HG03196 (cell line): ENCODE measurements around the gene MEIS2.

Source experiments
- ATAC-seq: cut with Tn5 transposase; IDR thresholded peaks from one replicate; pipeline ENCODE4 v1.9.1; 2021; ENCODE audit not compliant: unreplicated experiment

Gene MEIS2

GRCh38 chr15:36966708-36967107 lies 133.6 kb downstream of the MEIS2 start:
- ATAC-seq, result no peak

- ATAC-seq, result no peak
These were observed 134.6 kb downstream of the MEIS2 start for GRCh38 chr15:36965570-36966342.

GRCh38 chr15:36964626-36965025 lies 135.7 kb downstream of the MEIS2 start:
- ATAC-seq, result no peak

- ATAC-seq, result no peak
These were observed 138.4 kb downstream of the MEIS2 start for GRCh38 chr15:36961956-36962355.

DNA sequence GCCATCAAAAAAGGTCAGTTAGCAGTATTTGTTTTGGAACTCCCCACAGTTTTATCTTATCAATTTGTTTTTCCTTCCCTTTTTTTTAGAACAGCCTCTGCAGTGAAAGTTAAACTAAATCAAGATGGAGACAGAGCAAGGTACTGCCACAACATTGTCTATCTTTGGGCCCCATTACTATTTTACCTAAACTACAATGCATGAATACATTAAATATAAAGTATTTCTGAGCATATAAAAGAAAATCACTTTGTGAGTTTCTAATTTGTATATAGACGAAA lies 139.5 kb downstream of the MEIS2 start:
- no peak for ATAC-seq

DNA sequence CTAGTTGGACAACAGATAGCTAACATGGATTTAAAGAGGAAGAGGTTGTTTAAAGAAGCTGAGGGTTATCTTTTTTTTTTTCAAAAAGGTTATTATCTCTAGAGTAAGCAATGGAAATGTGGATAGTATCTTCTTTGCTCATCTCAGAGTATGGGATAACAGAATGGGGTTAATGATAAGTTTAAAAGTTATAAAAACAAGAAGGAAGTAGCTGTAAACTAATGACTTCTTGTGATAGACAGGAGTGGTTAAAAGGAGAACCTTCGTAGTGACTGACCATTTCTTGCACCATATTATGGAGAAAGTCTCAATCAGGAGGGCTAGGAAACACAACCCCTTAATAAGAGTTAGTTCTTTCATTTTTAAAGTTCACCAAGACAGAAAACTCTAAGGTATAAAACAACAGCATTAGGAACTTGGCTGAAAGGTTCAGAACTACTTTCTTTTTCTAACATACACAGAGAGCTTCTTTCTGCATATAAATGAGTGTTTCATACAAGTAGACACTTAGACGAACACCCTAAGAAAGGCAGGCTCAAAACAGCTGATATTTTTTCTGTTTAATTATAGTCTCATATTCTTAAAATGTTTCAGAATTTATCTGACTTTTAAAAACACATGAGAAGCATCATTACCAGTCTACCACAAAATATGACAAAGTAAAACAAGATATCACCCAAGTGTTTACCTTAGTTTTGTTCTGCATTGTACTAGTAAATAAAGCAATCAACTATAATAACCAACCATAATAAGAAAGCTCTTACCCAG lies 140.0 kb downstream of the MEIS2 start:
- no peak for ATAC-seq

GRCh38 chr15:36959746-36960145 lies 140.6 kb downstream of the MEIS2 start:
- no peak for ATAC-seq

GRCh38 chr15:36958606-36959005 lies 141.7 kb downstream of the MEIS2 start:
- ATAC-seq, result no peak

- ATAC-seq, result no peak
These were observed 145.9 kb downstream of the MEIS2 start for GRCh38 chr15:36954486-36954885.

DNA sequence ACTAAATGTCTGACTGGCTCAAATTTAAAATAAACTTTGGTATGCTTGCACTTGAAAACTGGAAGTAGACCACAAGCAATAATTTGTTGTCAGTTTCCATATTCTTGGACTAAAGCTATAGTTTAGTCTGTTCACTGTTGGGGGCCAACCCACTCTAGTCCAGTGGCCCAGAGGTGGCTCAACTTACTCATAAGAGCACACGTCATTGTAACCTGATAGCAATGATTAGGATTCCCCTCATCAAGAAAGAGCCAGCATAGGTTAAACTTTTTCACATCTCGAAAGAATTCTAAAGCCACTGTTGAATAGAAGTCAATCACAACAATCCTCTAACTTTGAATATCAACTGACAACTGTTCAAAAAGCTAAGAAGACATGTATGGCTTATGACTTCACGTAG lies 147.0 kb downstream of the MEIS2 start:
- ATAC-seq, result no peak

DNA sequence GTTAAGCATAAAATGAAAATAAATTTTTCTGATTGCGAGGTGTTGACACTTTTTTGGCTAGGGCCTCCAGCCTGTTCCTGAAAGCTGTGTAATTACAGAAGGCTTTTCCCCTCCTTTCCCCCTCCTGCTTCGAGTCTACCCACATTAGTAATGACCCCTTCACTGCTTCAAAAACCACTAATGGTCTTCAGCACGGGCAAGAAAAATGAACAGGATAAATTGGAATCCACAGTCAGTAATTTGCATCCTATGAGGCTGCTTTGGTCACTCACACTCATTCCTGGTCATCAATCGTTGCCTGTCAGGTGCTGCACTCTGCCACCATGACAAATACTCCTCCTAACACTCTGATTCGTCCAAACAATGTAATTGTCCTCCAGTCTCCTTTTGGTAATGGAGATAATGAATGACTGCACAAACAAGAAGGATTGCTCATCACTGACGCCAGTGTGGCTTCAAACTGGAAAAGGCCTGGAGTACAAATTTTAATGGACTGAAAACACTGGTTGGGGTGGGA lies 148.6 kb downstream of the MEIS2 start:
- no peak for ATAC-seq

- ATAC-seq, result no peak
These were observed 150.0 kb downstream of the MEIS2 start for GRCh38 chr15:36950371-36950770.

- ATAC-seq, result no peak
These were observed 151.4 kb downstream of the MEIS2 start for GRCh38 chr15:36948982-36949381.

DNA sequence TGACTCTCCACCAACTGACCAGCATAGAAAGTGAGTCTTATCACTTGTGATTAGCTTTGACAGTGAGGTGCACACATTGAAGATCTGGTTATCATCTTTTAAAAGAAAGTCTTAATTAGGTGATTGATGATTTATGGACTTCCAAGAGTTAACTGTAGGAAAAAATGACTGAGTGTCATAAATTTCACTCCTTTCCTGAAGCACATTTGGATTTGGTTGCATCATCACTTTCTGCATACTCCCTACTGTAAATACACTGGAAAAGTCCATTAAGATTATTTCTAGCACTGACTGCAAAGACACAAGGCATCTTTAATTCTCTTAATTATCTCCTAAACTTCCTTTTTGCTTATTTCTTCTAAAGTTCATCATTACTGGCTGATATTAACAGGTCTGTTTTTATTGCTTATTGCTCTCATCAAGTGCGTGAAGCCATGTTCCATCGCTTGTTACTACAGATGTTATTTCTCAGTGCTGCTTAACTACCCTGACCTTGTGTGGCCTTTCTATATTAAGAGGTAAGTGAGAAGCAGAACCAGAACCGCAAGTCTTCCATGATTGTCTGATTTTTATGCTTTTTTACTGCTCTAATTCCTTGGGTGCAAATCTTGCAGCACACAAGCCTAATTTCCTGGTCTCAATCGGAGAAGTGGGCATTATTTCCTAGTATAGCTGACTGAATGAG lies 153.2 kb downstream of the MEIS2 start:
- no peak for ATAC-seq

DNA sequence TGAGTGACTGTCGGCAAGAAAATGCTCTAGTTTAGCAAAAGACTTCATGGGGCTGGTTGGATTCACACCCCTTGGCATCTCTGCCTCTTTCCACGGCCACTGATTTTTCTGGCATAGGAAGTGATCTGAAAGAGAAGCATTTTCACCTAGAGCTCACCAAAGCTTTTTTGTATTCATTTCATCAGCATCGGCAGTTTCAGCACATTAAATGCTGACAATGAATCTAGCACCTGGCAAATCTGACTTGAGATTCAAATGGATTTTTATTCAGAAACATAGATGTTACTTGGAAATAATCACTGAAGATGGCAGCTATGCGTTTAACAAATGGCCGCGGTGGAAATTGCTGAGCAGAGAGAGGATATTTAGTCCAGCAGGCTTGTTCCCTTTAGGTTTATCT lies 155.9 kb downstream of the MEIS2 start:
- no peak for ATAC-seq

- ATAC-seq, result no peak
These were observed 156.6 kb downstream of the MEIS2 start for GRCh38 chr15:36943508-36944361.

GRCh38 chr15:36942248-36942827 lies 158.0 kb downstream of the MEIS2 start:
- no peak for ATAC-seq

- ATAC-seq, result no peak
These were observed 158.6 kb downstream of the MEIS2 start for GRCh38 chr15:36941798-36942197.

GRCh38 chr15:36940636-36941260 lies 159.6 kb downstream of the MEIS2 start:
- no peak for ATAC-seq

- ATAC-seq, result no peak
These were observed 160.1 kb downstream of the MEIS2 start for GRCh38 chr15:36940219-36940618.
